MV-4-11 (cell line): ENCODE results near the gene MEGF6.

ENCODE experiments used
- DNase-seq: peaks from one replicate; lab custom pipeline; 2025; lab: John Stamatoyannopoulos, UW

The MEGF6 gene

GRCh38 chr1:3611170-3612019, at the start of gene MEGF6:
Gene MEGF6 (minus strand): TSS chr1:3611508. CDS start chr1:3611268, 240 bp downstream.
- no peak for DNase-seq

- DNase-seq: peak; percentile 59
Observed at GRCh38 chr1:3660704-3661103, 49.4 kb upstream of the MEGF6 start.

GRCh38 chr1:3659093-3659492, 47.8 kb upstream of the MEGF6 start:
- DNase-seq: no peak

GRCh38 chr1:3658231-3658615, 46.9 kb upstream of the MEGF6 start:
- DNase-seq: no peak

GRCh38 chr1:3657578-3658230, 46.4 kb upstream of the MEGF6 start:
- DNase-seq: no peak

- no peak for DNase-seq
Observed at GRCh38 chr1:3657096-3657475, 45.8 kb upstream of the MEGF6 start.

- DNase-seq: no peak
Observed at GRCh38 chr1:3656450-3657095, 45.3 kb upstream of the MEGF6 start.

GRCh38 chr1:3654549-3655281, 43.4 kb upstream of the MEGF6 start:
- no peak for DNase-seq

- DNase-seq: no peak
Observed at GRCh38 chr1:3653286-3653618, 41.9 kb upstream of the MEGF6 start.

GRCh38 chr1:3652548-3653285, 41.4 kb upstream of the MEGF6 start:
- DNase-seq: no peak

- DNase-seq: no peak
Observed at GRCh38 chr1:3651930-3652547, 40.7 kb upstream of the MEGF6 start, which contains the start of gene TP73. Gene TP73 (plus strand): TSS chr1:3652516. CDS start chr1:3682366, 29,850 bp downstream.

- no peak for DNase-seq
Observed at GRCh38 chr1:3651026-3651929, 40.0 kb upstream of the MEGF6 start.

- DNase-seq: no peak
Observed at GRCh38 chr1:3650248-3651025, 39.1 kb upstream of the MEGF6 start.

GRCh38 chr1:3649342-3650247, 38.3 kb upstream of the MEGF6 start, which contains the start of gene WRAP73:
Gene WRAP73 (minus strand): TSS chr1:3650103. CDS start chr1:3649999, 104 bp downstream.
- peak; percentile 93 for DNase-seq

GRCh38 chr1:3646596-3646995, 35.3 kb upstream of the MEGF6 start:
- no peak for DNase-seq

- DNase-seq: no peak
Observed at GRCh38 chr1:3645666-3646355, 34.5 kb upstream of the MEGF6 start.

- no peak for DNase-seq
Observed at GRCh38 chr1:3645247-3645646, 33.9 kb upstream of the MEGF6 start.
